MCF 10A (cell line): ENCODE results near the gene ABO. TPM values are rescaled to one million over a fixed set of nuclear protein-coding genes. Genes with fewer than 3 reads are reported as not detected.
"Not testable (repeated sequence)": the region's sequence is repeated elsewhere in the genome, so short reads cannot be mapped to it uniquely, and the experiment has no call there.

Source experiments
- BruUV-seq: library from RNA; stranded (reverse); fragments of 400-500 nt; replicated peaks from 2 replicates; lab custom pipeline; 2021; lab: Mats Ljungman, UMichigan
- CTCF ChIA-PET: fragments of 300-600 bp; sonication (Branson Sonifier 250); formaldehyde crosslinking; extraction: SDS; loops from one replicate; lab custom pipeline; 2021; ENCODE audit warnings: antibody characterized with exemption, inconsistent platforms; lab: Yijun Ruan, JAX
- POLR2A ChIA-PET: fragments of 300-600, 350-650 bp; sonication (Branson Sonifier 250); formaldehyde crosslinking; extraction: SDS; loops from one replicate; lab custom pipeline; 2020; ENCODE audit warnings: antibody characterized with exemption, inconsistent platforms; lab: Yijun Ruan, JAX
- DNase-seq: peaks from one replicate; pipeline ENCODE4 v3.0.0-alpha.2; 2018; ENCODE audit not compliant: unreplicated experiment
- H3K27ac Mint-ChIP-seq: one replicate; pipeline ENCODE4 v1.8.0; 2022; ENCODE audit warnings: mild to moderate bottlenecking, low read depth, mixed read lengths; ENCODE audit not compliant: unreplicated experiment
- H3K27me3 Mint-ChIP-seq: one replicate; pipeline ENCODE4 v1.8.0; 2022; ENCODE audit warnings: mixed read lengths; ENCODE audit not compliant: insufficient read depth, unreplicated experiment
- H3K36me3 Mint-ChIP-seq: one replicate; pipeline ENCODE4 v1.8.0; 2022; ENCODE audit warnings: mild to moderate bottlenecking, moderate library complexity, mixed read lengths; ENCODE audit not compliant: insufficient read depth, unreplicated experiment
- H3K4me1 Mint-ChIP-seq: one replicate; pipeline ENCODE4 v1.8.0; 2022; ENCODE audit warnings: mixed read lengths; ENCODE audit not compliant: insufficient read depth, unreplicated experiment
- H3K4me3 Mint-ChIP-seq: one replicate; pipeline ENCODE4 v1.8.0; 2022; ENCODE audit warnings: mild to moderate bottlenecking, moderate library complexity, mixed read lengths; ENCODE audit not compliant: unreplicated experiment
- H3K9me3 Mint-ChIP-seq: one replicate; pipeline ENCODE4 v1.8.0; 2022; ENCODE audit warnings: mixed read lengths; ENCODE audit not compliant: unreplicated experiment
- intact Hi-C: fragments of 100-400 bp; cut with micrococcal nuclease; formaldehyde crosslinking; loops from 2 replicates; pipeline ENCODE4 v1.14.1; 2022
- total RNA-seq: library from RNA; stranded (reverse); gene quantifications from 2 replicates; pipeline ENCODE4 v1.2.3, GENCODE V29; 2022
- TF ChIP-seq, protein P1 (sequence below): fragments of 200-600 bp; IDR thresholded peaks from one replicate; pipeline ENCODE4 v1.8.0; 2022; ENCODE audit warnings: antibody characterized with exemption, mild to moderate bottlenecking; ENCODE audit not compliant: unreplicated experiment

ABO gene
- total RNA-seq, 1 experiment from 2014 or later: not detected

DNA sequence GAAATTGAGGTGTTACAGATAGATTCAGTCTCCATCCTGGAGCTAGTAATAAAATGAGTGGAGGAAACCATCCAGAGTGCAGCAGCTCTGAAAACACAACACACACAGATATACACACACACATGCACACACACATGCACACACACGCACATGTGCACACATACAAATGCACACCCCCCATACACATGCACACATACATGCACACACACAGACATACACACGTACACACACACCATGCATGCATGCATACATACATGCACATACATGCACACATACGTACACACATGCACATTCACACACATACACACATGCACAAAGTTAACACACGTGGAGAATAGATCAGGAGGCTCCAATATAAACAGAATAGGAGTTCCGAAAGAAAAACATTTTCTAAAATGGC is 44.9 kb downstream of the ABO start:
- POLR2A ChIA-PET: no interaction called here

GRCh38 chr9:133228474-133229193 is 46.4 kb downstream of the ABO start:
- peaks cover 27% of the 10 kb centered on the region for H3K27me3 Mint-ChIP-seq
- BruUV-seq, intact Hi-C loops, H3K36me3 Mint-ChIP-seq, H3K4me3 Mint-ChIP-seq, H3K9me3 Mint-ChIP-seq, H3K27ac Mint-ChIP-seq, H3K4me1 Mint-ChIP-seq, DNase-seq, POLR2A ChIA-PET: not testable (repeated sequence)
- CTCF ChIA-PET: interaction anchor here (0.6 kb wide), 1 partner anchor 390 kb away, joined by 3 read pairs; no protein-coding TSS in a partner anchor

More for the DNA sequence above, 44.9 kb downstream of the ABO start:
- Mint-ChIP-seq H3K27ac (no peak overlapping the region), H3K4me1 (no peaks in the 10 kb centered on the region), H3K9me3 (no peaks in the 10 kb centered on the region), H3K27me3 (peaks cover 27% of the 10 kb centered on the region), H3K36me3 (no peaks in the 10 kb centered on the region), H3K4me3 (no peak overlapping the region)
- no peak for DNase-seq
- TF ChIP-seq, protein P1, sequence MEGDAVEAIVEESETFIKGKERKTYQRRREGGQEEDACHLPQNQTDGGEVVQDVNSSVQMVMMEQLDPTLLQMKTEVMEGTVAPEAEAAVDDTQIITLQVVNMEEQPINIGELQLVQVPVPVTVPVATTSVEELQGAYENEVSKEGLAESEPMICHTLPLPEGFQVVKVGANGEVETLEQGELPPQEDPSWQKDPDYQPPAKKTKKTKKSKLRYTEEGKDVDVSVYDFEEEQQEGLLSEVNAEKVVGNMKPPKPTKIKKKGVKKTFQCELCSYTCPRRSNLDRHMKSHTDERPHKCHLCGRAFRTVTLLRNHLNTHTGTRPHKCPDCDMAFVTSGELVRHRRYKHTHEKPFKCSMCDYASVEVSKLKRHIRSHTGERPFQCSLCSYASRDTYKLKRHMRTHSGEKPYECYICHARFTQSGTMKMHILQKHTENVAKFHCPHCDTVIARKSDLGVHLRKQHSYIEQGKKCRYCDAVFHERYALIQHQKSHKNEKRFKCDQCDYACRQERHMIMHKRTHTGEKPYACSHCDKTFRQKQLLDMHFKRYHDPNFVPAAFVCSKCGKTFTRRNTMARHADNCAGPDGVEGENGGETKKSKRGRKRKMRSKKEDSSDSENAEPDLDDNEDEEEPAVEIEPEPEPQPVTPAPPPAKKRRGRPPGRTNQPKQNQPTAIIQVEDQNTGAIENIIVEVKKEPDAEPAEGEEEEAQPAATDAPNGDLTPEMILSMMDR: no peak
- CTCF ChIA-PET: interaction anchor here (0.7 kb wide), 1 partner anchor 308 kb away, joined by 3 read pairs; no protein-coding TSS in a partner anchor
- intact Hi-C loops: no loop called here
- BruUV-seq: no TSS peak

DNA sequence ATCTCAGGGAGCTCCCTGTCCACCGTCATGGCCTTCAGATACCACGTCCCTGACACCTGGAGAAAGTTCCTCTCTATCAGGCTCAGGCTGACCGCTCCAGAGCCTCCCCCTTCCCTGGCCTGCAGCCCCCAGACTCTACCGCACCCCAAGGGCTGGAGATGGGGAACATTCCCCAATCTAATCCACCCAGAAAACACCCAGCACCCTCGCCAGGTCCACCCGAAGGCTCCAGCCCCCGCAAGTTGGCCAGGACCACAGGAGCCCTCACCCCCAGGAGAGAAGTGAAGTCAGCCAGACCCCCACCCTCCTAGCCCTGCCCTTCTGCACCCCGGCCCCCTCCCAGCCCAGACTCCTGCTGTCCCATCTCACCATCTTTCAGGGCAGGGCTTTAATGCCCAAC is 47.0 kb downstream of the ABO start:
- H3K9me3 Mint-ChIP-seq, H3K4me3 Mint-ChIP-seq, BruUV-seq, H3K27ac Mint-ChIP-seq, H3K4me1 Mint-ChIP-seq, CTCF ChIA-PET, H3K36me3 Mint-ChIP-seq, POLR2A ChIA-PET, intact Hi-C loops, DNase-seq: not testable (repeated sequence)
- H3K27me3 Mint-ChIP-seq: peaks cover 27% of the 10 kb centered on the region

GRCh38 chr9:133227242-133227860 is 47.6 kb downstream of the ABO start:
- H3K27me3 Mint-ChIP-seq: peaks cover 27% of the 10 kb centered on the region
- intact Hi-C loops: no loop called here
- POLR2A ChIA-PET: interaction anchor here (0.6 kb wide), 2 partner anchors 25 to 198 kb away, joined by 3 read pairs; no protein-coding TSS in a partner anchor
- DNase-seq: no peak
- no TSS peak for BruUV-seq
- no peaks in the 10 kb centered on the region for H3K36me3 Mint-ChIP-seq
- H3K27ac Mint-ChIP-seq: no peak overlapping the region
- no peaks in the 10 kb centered on the region for H3K4me1 Mint-ChIP-seq
- H3K9me3 Mint-ChIP-seq: no peaks in the 10 kb centered on the region
- H3K4me3 Mint-ChIP-seq: no peak overlapping the region
- CTCF ChIA-PET: no interaction called here
- TF ChIP-seq, protein P1: no peak
